GM23338 (cell line): Measurements from ENCODE around the gene TPO. TPM values are rescaled to one million over a fixed set of nuclear protein-coding genes. Genes with fewer than 3 reads are reported as not detected.

Experiments
- ATAC-seq: fragments of 200-7000 bp; cut with Tn5 transposase; 3 replicates; pipeline ENCODE4 v1.9.1; 2020
- DNase-seq: peaks from one replicate; pipeline ENCODE4 v3.0.0-alpha.2; 2015; ENCODE audit warnings: low spot score
- H2AFZ ChIP-seq: fragments of 200-600 bp; sonication (generic); 2 replicates; pipeline ENCODE4 v1.8.0; 2016; ENCODE audit warnings: antibody characterized with exemption, mild to moderate bottlenecking, moderate library complexity
- H3F3A ChIP-seq: fragments of 200-600 bp; sonication (generic); replicated peaks from 2 replicates; pipeline ENCODE4 v1.8.0; 2017; ENCODE audit warnings: antibody characterized with exemption, mixed run types, low read depth
- H3K27ac ChIP-seq: fragments of 200-600 bp; sonication (generic); 2 replicates; pipeline ENCODE4 v1.6.1; 2016; ENCODE audit warnings: low read depth
- H3K27me3 ChIP-seq: fragments of 200-600 bp; sonication (generic); 2 replicates; pipeline ENCODE4 v1.8.0; 2016; ENCODE audit warnings: mild to moderate bottlenecking, mixed run types, moderate library complexity; ENCODE audit not compliant: insufficient read depth
- H3K36me3 ChIP-seq: fragments of 200-600 bp; sonication (generic); 2 replicates; pipeline ENCODE4 v1.8.0; 2016; ENCODE audit warnings: mild to moderate bottlenecking; ENCODE audit not compliant: insufficient read depth
- H3K4me1 ChIP-seq: fragments of 200-600 bp; sonication (generic); 2 replicates; pipeline ENCODE4 v1.8.0; 2016; ENCODE audit warnings: mild to moderate bottlenecking, moderate library complexity; ENCODE audit not compliant: insufficient read depth
- H3K4me2 ChIP-seq: fragments of 200-600 bp; sonication (generic); 2 replicates; pipeline ENCODE4 v1.7.1; 2017; ENCODE audit warnings: mixed run types
- H3K4me3 ChIP-seq: fragments of 200-600 bp; sonication (generic); 2 replicates; pipeline ENCODE4 v1.6.1; 2016; ENCODE audit warnings: mixed run types
- H3K79me2 ChIP-seq: fragments of 200-600 bp; sonication (generic); replicated peaks from 2 replicates; pipeline ENCODE4 v1.8.0; 2017; ENCODE audit warnings: mild to moderate bottlenecking; ENCODE audit not compliant: insufficient read depth
- H3K9me2 ChIP-seq: fragments of 200-600 bp; sonication (generic); 2 replicates; pipeline ENCODE4 v1.8.0; 2017; ENCODE audit not compliant: insufficient read depth
- H4K20me1 ChIP-seq: fragments of 200-600 bp; sonication (generic); replicated peaks from 2 replicates; pipeline ENCODE4 v1.8.0; 2017; ENCODE audit warnings: mild to moderate bottlenecking; ENCODE audit not compliant: insufficient read depth
- H3K27ac Mint-ChIP-seq: 2 replicates; pipeline ENCODE4 v1.8.0; 2020; ENCODE audit warnings: inconsistent platforms, mild to moderate bottlenecking, moderate library complexity, mixed read lengths
- H3K27me3 Mint-ChIP-seq: 3 replicates; pipeline ENCODE4 v1.8.0; 2022; ENCODE audit warnings: low read depth, mild to moderate bottlenecking, moderate library complexity, mixed read lengths, inconsistent platforms; ENCODE audit not compliant: insufficient read depth, poor library complexity
- H3K36me3 Mint-ChIP-seq: 3 replicates; pipeline ENCODE4 v1.8.0; 2021; ENCODE audit warnings: low read depth, mild to moderate bottlenecking, inconsistent platforms, moderate library complexity, mixed read lengths
- H3K4me1 Mint-ChIP-seq: 3 replicates; pipeline ENCODE4 v1.8.0; 2020; ENCODE audit warnings: mild to moderate bottlenecking, inconsistent platforms, mixed read lengths
- H3K4me3 Mint-ChIP-seq: 3 replicates; pipeline ENCODE4 v1.8.0; 2021; ENCODE audit warnings: moderate library complexity, mild to moderate bottlenecking, inconsistent platforms, mixed read lengths
- H3K9me3 Mint-ChIP-seq: 3 replicates; pipeline ENCODE4 v1.8.0; 2020; ENCODE audit warnings: moderate library complexity, mild to moderate bottlenecking, inconsistent platforms, mixed read lengths
- CREB1 ChIP-seq: fragments of 250-450 bp; sonication (Bioruptor Pico); IDR thresholded peaks from 2 replicates; pipeline ENCODE4 v1.5.0; 2020; ENCODE audit warnings: low read depth, mild to moderate bottlenecking, moderate library complexity
- CTCF ChIP-seq, 2 experiments: fragments of 200-600 bp in 1 of 2; sonication (generic) in 1 of 2; conservative IDR thresholded peaks; 2 replicates each; pipeline versions ENCODE4 v1.5.1 to v1.6.1; 2016 to 2017; ENCODE audit warnings: antibody characterized with exemption in 2 of 2, low read depth in 2 of 2, mild to moderate bottlenecking in 2 of 2, moderate library complexity in 1 of 2
- ETS1 ChIP-seq: IDR thresholded peaks from 2 replicates; pipeline ENCODE4 v1.6.1; 2016; ENCODE audit warnings: antibody characterized with exemption
- EZH2 ChIP-seq: fragments of 200-600 bp; sonication (generic); IDR thresholded peaks from one replicate; pipeline ENCODE4 v1.8.0; 2017; ENCODE audit warnings: antibody characterized with exemption, mild to moderate bottlenecking, low read depth; ENCODE audit not compliant: unreplicated experiment
- EZH2phosphoT487 ChIP-seq: fragments of 200-600 bp; sonication (generic); IDR thresholded peaks from one replicate; pipeline ENCODE4 v1.8.1; 2018; ENCODE audit warnings: antibody characterized with exemption; ENCODE audit not compliant: unreplicated experiment
- JUNB ChIP-seq: IDR thresholded peaks from one replicate; pipeline ENCODE4 v1.6.1; 2016; ENCODE audit warnings: antibody characterized with exemption; ENCODE audit not compliant: unreplicated experiment
- NANOG ChIP-seq: IDR thresholded peaks from 2 replicates; pipeline ENCODE4 v1.6.1; 2016; ENCODE audit warnings: antibody characterized with exemption, borderline replicate concordance
- POLR2AphosphoS5 ChIP-seq: IDR thresholded peaks from 2 replicates; pipeline ENCODE4 v1.6.1; 2016; ENCODE audit warnings: antibody characterized with exemption, low read depth
- REST ChIP-seq: IDR thresholded peaks from one replicate; pipeline ENCODE4 v1.6.1; 2018; ENCODE audit warnings: antibody characterized with exemption; ENCODE audit not compliant: unreplicated experiment
- STAT1 ChIP-seq: IDR thresholded peaks from one replicate; pipeline ENCODE4 v1.6.1; 2016; ENCODE audit warnings: antibody characterized with exemption; ENCODE audit not compliant: unreplicated experiment
- ZNF114 ChIP-seq: fragments of 250-450 bp; sonication (Bioruptor Pico); IDR thresholded peaks from 2 replicates; pipeline ENCODE4 v1.5.0; 2020; ENCODE audit warnings: mild to moderate bottlenecking, moderate library complexity
- ZNF331 ChIP-seq: fragments of 250-450 bp; sonication (Bioruptor Pico); IDR thresholded peaks from 2 replicates; pipeline ENCODE4 v1.5.0; 2020; ENCODE audit warnings: low read depth, mild to moderate bottlenecking, moderate library complexity
- ZNF462 ChIP-seq: fragments of 250-450 bp; sonication (Bioruptor Pico); IDR thresholded peaks from 2 replicates; pipeline ENCODE4 v1.5.0; 2020; ENCODE audit warnings: mild to moderate bottlenecking, moderate library complexity
- polyA plus RNA-seq: library from polyadenylated mRNA; unstranded; fragments of >200 nt; fragmentation: Nextera tagmentation; extraction: Ambion mirVana; gene quantifications from 2 replicates; pipeline ENCODE4 v1.2.1, GENCODE V29; 2016
- total RNA-seq: library from RNA; depleted of rRNA; stranded (reverse); fragments of >200 nt; shearing (Covaris generic); gene quantifications from 2 replicates; pipeline ENCODE4 v1.2.3, GENCODE V29; 2014

TPO gene
- total and polyA plus RNA-seq, 2 experiments from 2014 or later = 0.74 TPM; not detected in 1

GRCh38 chr2:1494906-1495305 lies 81.6 kb downstream of the TPO start (continued):
- no peak for TF ChIP-seq ZNF114 (CRISPR knock-in tag)

- no peaks in the 10 kb centered on the region for H3K79me2 ChIP-seq
- DNase-seq (no peak), ATAC-seq (no peak)
- Mint-ChIP-seq H3K4me3 (no peak overlapping the region), H3K27me3 (peaks cover 4% of the 10 kb centered on the region), H3K36me3 (no peaks in the 10 kb centered on the region; the same call in 2 of the 3 replicates), H3K9me3 (no peaks in the 10 kb centered on the region; the same call in 2 of the 3 replicates), H3K4me1 (no peaks in the 10 kb centered on the region; the same call in 2 of the 3 replicates), H3K27ac (no peak overlapping the region)
- no peak overlapping the region for H3K4me2 ChIP-seq
- no peaks in the 10 kb centered on the region for H3K9me2 ChIP-seq
- no peaks in the 10 kb centered on the region for H3K36me3 ChIP-seq
- TF ChIP-seq CTCF (conservative IDR thresholded peaks at IDR 0.05; ENCODE audit: low read depth in 2 of 2) (no peak), ETS1 (no peak), POLR2AphosphoS5 (no peak), ZNF331 (CRISPR knock-in tag) (no peak), EZH2 (no peak), CREB1 (no peak), ZNF114 (CRISPR knock-in tag) (no peak), REST (no peak), EZH2phosphoT487 (no peak), NANOG (no peak), ZNF462 (CRISPR knock-in tag) (no peak), JUNB (no peak), STAT1 (no peak)
- H3K4me3 ChIP-seq = no peak overlapping the region
- H3K27ac ChIP-seq = no peak overlapping the region
- H3K4me1 ChIP-seq = no peaks in the 10 kb centered on the region
- H3F3A ChIP-seq = no peaks in the 10 kb centered on the region
- no peak overlapping the region for H2AFZ ChIP-seq
- no peaks in the 10 kb centered on the region for H3K27me3 ChIP-seq
- H4K20me1 ChIP-seq = no peaks in the 10 kb centered on the region
Observed at GRCh38 chr2:1495676-1496358, 82.6 kb downstream of the TPO start.
